K562 (cell line): ENCODE results near the gene USP44. TPM values are rescaled to one million over a fixed set of nuclear protein-coding genes. Genes with fewer than 3 reads are reported as not detected.

Source experiments
- ESRRA ChIP-seq: fragments of 450-650 bp; IDR thresholded peaks from 2 replicates; pipeline ENCODE4 v1.6.1; 2014; ENCODE audit warnings: low read depth, mild to moderate bottlenecking, moderate library complexity, borderline replicate concordance
- MTA3 ChIP-seq: fragments of 450-650 bp; formaldehyde crosslinking; IDR thresholded peaks from 2 replicates; pipeline ENCODE4 v1.6.1; 2017; ENCODE audit warnings: mild to moderate bottlenecking, borderline replicate concordance
- PHF8 ChIP-seq: fragments of 200-600 bp; sonication (generic); IDR thresholded peaks from 2 replicates; pipeline ENCODE4 v1.6.1; 2012; ENCODE audit warnings: mixed run types, mild to moderate bottlenecking, inconsistent platforms, low read length, moderate library complexity, borderline replicate concordance
- SAP30 ChIP-seq: fragments of 200-600 bp; sonication (generic); IDR thresholded peaks from 2 replicates; pipeline ENCODE4 v1.6.1; 2012; ENCODE audit warnings: borderline replicate concordance, low read depth, mild to moderate bottlenecking, moderate library complexity, low read length, control low read depth, inconsistent platforms; ENCODE audit not compliant: insufficient read depth, poor library complexity, severe bottlenecking
- STAT5A ChIP-seq: IDR thresholded peaks from 2 replicates; pipeline ENCODE4 v1.6.1; 2012; ENCODE audit warnings: low read length, inconsistent platforms, borderline replicate concordance
- U2AF1 ChIP-seq: fragments of 200-400 bp; formaldehyde crosslinking; optimal IDR thresholded peaks from 2 replicates; pipeline ENCODE3; 2017; ENCODE audit warnings: mild to moderate bottlenecking, low read depth, low read length, moderate library complexity
- ZBTB7A ChIP-seq: IDR thresholded peaks from 2 replicates; pipeline ENCODE4 v1.6.1; 2011; ENCODE audit warnings: low read depth, mild to moderate bottlenecking, low read length, moderate library complexity, borderline replicate concordance; ENCODE audit not compliant: control insufficient read depth
- ZFX ChIP-seq: sonication (generic); formaldehyde crosslinking; IDR thresholded peaks from 2 replicates; pipeline ENCODE4 v1.8.0; 2022; ENCODE audit warnings: mild to moderate bottlenecking, missing genetic modification reagents, moderate library complexity
- polyA plus RNA-seq, 8 experiments: library from polyadenylated mRNA; depleted of rRNA in 4 of 8; stranded (reverse) in 5 of 8; unstranded in 3 of 8; fragments of >200 nt; fragmentation: Nextera tagmentation in 2 of 8; fragmentation: Illumina TruSeq in 1 of 8; extraction: Ambion mirVana in 2 of 8; extraction: Trizol in 1 of 8; gene quantifications; 2 replicates each; pipeline versions ENCODE4 v1.2.1 to v1.2.3, GENCODE V29; 2011 to 2014; ENCODE audit warnings: inconsistent platforms in 1 of 8, missing spikeins in 1 of 8
- total RNA-seq, 7 experiments: library from RNA; depleted of rRNA in 6 of 7; stranded (reverse); fragments of >200 nt in 6 of 7; fragmentation: Illumina TruSeq in 2 of 7; extraction: Trizol in 2 of 7; gene quantifications; 2 replicates each; pipeline versions ENCODE4 v1.2.1 to v1.2.3, GENCODE V29; 2011 to 2021; ENCODE audit warnings: low replicate concordance in 1 of 7
- TF ChIP-seq, protein P1 (sequence below): fragments of 450-650 bp; IDR thresholded peaks from 2 replicates; pipeline ENCODE4 v1.6.1; 2016; ENCODE audit warnings: mild to moderate bottlenecking, moderate library complexity
- TF ChIP-seq, protein P2 (sequence below), 2 experiments: IDR thresholded peaks; 2 replicates each; pipeline ENCODE4 v1.6.1; 2011; ENCODE audit warnings: borderline replicate concordance in 1 of 2, control low read depth in 1 of 2, low read depth in 1 of 2, low read length in 1 of 2, mild to moderate bottlenecking in 1 of 2, mixed read lengths in 1 of 2, moderate library complexity in 1 of 2; ENCODE audit not compliant: insufficient read depth in 1 of 2, insufficient read length in 1 of 2, poor library complexity in 1 of 2, severe bottlenecking in 1 of 2; ENCODE audit errors: extremely low read depth in 1 of 2

Gene USP44
- total and polyA plus RNA-seq, 9 of the 15 experiments (the other 6 are each of a cell fraction or from before 2014, with no cell fraction given), result 2.1 to 5.7 (median 2.8) TPM

DNA sequence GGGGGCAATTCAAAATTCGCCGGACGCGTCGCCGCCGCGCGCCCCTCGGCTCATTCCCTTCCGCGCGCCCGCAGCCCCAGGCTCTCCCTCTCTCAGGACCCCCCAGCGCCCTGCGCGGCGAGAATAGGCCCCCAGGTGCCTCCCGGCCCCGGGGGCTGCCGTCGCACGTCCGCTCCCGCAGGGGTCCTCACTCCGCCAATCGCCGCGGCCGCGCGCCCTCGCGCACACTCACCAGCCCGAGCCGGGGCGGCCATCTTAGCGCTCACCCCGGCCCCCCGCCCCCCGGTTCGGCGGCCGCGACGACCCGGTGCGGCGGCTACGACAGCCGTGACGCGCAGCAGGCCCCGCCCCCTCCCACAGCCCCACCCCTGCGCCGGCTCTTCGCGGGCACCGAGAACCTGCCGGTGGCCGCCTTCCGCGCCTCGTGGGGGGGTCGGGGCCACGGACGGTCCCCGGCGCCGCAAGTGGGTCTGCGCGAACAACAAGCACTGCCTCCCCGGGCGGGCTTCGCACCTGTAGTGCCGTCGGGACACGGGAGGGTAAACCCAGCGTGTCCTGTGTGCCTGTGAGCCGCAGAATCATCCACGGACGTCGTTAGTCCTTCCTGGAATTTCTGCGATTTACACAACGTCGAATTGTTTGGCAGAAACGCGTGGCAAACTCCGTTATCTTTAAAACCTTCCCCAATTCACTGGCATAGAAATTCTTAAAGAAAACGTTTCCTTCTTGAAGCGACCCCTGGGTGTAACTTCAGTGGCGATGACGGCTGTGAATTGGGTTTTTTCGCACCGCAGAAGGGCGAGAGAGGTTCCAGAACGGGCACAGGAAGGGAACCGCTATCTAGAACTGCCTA is 2.5 kb downstream of the USP44 start (continued):
- TF ChIP-seq, protein P1, sequence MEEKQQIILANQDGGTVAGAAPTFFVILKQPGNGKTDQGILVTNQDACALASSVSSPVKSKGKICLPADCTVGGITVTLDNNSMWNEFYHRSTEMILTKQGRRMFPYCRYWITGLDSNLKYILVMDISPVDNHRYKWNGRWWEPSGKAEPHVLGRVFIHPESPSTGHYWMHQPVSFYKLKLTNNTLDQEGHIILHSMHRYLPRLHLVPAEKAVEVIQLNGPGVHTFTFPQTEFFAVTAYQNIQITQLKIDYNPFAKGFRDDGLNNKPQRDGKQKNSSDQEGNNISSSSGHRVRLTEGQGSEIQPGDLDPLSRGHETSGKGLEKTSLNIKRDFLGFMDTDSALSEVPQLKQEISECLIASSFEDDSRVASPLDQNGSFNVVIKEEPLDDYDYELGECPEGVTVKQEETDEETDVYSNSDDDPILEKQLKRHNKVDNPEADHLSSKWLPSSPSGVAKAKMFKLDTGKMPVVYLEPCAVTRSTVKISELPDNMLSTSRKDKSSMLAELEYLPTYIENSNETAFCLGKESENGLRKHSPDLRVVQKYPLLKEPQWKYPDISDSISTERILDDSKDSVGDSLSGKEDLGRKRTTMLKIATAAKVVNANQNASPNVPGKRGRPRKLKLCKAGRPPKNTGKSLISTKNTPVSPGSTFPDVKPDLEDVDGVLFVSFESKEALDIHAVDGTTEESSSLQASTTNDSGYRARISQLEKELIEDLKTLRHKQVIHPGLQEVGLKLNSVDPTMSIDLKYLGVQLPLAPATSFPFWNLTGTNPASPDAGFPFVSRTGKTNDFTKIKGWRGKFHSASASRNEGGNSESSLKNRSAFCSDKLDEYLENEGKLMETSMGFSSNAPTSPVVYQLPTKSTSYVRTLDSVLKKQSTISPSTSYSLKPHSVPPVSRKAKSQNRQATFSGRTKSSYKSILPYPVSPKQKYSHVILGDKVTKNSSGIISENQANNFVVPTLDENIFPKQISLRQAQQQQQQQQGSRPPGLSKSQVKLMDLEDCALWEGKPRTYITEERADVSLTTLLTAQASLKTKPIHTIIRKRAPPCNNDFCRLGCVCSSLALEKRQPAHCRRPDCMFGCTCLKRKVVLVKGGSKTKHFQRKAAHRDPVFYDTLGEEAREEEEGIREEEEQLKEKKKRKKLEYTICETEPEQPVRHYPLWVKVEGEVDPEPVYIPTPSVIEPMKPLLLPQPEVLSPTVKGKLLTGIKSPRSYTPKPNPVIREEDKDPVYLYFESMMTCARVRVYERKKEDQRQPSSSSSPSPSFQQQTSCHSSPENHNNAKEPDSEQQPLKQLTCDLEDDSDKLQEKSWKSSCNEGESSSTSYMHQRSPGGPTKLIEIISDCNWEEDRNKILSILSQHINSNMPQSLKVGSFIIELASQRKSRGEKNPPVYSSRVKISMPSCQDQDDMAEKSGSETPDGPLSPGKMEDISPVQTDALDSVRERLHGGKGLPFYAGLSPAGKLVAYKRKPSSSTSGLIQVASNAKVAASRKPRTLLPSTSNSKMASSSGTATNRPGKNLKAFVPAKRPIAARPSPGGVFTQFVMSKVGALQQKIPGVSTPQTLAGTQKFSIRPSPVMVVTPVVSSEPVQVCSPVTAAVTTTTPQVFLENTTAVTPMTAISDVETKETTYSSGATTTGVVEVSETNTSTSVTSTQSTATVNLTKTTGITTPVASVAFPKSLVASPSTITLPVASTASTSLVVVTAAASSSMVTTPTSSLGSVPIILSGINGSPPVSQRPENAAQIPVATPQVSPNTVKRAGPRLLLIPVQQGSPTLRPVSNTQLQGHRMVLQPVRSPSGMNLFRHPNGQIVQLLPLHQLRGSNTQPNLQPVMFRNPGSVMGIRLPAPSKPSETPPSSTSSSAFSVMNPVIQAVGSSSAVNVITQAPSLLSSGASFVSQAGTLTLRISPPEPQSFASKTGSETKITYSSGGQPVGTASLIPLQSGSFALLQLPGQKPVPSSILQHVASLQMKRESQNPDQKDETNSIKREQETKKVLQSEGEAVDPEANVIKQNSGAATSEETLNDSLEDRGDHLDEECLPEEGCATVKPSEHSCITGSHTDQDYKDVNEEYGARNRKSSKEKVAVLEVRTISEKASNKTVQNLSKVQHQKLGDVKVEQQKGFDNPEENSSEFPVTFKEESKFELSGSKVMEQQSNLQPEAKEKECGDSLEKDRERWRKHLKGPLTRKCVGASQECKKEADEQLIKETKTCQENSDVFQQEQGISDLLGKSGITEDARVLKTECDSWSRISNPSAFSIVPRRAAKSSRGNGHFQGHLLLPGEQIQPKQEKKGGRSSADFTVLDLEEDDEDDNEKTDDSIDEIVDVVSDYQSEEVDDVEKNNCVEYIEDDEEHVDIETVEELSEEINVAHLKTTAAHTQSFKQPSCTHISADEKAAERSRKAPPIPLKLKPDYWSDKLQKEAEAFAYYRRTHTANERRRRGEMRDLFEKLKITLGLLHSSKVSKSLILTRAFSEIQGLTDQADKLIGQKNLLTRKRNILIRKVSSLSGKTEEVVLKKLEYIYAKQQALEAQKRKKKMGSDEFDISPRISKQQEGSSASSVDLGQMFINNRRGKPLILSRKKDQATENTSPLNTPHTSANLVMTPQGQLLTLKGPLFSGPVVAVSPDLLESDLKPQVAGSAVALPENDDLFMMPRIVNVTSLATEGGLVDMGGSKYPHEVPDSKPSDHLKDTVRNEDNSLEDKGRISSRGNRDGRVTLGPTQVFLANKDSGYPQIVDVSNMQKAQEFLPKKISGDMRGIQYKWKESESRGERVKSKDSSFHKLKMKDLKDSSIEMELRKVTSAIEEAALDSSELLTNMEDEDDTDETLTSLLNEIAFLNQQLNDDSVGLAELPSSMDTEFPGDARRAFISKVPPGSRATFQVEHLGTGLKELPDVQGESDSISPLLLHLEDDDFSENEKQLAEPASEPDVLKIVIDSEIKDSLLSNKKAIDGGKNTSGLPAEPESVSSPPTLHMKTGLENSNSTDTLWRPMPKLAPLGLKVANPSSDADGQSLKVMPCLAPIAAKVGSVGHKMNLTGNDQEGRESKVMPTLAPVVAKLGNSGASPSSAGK, result peak; percentile 68
- no peak for TF ChIP-seq MTA3
- no peak for TF ChIP-seq SAP30
- TF ChIP-seq, protein P2, sequence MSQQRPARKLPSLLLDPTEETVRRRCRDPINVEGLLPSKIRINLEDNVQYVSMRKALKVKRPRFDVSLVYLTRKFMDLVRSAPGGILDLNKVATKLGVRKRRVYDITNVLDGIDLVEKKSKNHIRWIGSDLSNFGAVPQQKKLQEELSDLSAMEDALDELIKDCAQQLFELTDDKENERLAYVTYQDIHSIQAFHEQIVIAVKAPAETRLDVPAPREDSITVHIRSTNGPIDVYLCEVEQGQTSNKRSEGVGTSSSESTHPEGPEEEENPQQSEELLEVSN (IDR thresholded peaks at IDR 0.05; ENCODE audit: borderline replicate concordance in 1 of 2, extremely low read depth in 1 of 2, insufficient read depth in 1 of 2, insufficient read length in 1 of 2, low read depth in 1 of 2, low read length in 1 of 2, poor library complexity in 1 of 2, severe bottlenecking in 1 of 2), result peak in 1 of 2 experiments; percentile 16
- TF ChIP-seq ZFX (CRISPR knock-in tag), result peak; percentile 39; the same call in 1 of the 2 replicates
- TF ChIP-seq ZBTB7A, result 0 out of 2 replicates have a peak, but pooled peaks have one; percentile 59
- TF ChIP-seq PHF8, result peak; percentile 51; the same call in 1 of the 2 replicates
- TF ChIP-seq STAT5A, result no peak
- peak; percentile 9 for TF ChIP-seq U2AF1
- no peak for TF ChIP-seq ESRRA
